Endothelial cell of hepatic sinusoid (primary cell): Measurements from ENCODE around the gene IRAK2.
"Not testable (repeated sequence)": the region's sequence is repeated elsewhere in the genome, so short reads cannot be mapped to it uniquely, and the experiment has no call there.

ENCODE experiments used
- in situ Hi-C: cut with HindIII; loops from 2 replicates; pipeline ENCODE4 v1.10.0; 2017; ENCODE audit warnings: low sequenced_read_pairs

The IRAK2 gene

GRCh38 chr3:10248184-10248983 lies 83.7 kb downstream of the IRAK2 start, which contains the start of gene TATDN2:
Gene TATDN2, plus strand, starts transcription at chr3:10248459. Its CDS starts 742 bp downstream, at chr3:10249201.
- in situ Hi-C loops, result loop anchor here (5.0 to 10.0 kb wide), 2 partner anchors 46 to 84 kb away; partner anchors contain the start of gene IRAK2

GRCh38 chr3:10248984-10249748 lies 84.4 kb downstream of the IRAK2 start:
- in situ Hi-C loops, result loop anchor here (5.0 to 10.0 kb wide), 2 partner anchors 47 to 84 kb away; partner anchors contain the start of gene IRAK2

DNA sequence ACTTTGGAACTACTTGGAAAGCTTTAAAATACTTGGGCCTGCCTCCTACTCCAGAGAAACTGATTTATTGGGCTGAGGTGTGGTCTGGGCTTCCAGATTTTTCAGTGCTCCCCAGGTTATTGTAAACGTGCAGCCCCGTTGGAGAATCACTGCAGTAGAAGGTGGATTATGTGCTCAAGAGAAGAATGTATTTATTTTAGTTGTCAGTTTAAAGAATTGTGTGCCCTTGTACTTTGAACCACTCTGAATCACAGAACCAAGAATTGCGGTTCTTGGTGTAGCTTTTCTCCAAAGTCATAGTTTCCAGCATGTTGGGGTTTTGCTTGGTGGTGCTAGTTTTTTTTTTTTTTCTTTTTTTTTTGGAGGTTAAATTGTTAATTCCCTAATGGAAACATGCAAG lies 85.1 kb downstream of the IRAK2 start:
- in situ Hi-C loops, result loop anchor here (5.0 to 10.0 kb wide), 2 partner anchors 48 to 85 kb away; partner anchors contain the start of gene IRAK2

GRCh38 chr3:10251006-10251405 lies 86.3 kb downstream of the IRAK2 start:
- in situ Hi-C loops, result no loop called here

DNA sequence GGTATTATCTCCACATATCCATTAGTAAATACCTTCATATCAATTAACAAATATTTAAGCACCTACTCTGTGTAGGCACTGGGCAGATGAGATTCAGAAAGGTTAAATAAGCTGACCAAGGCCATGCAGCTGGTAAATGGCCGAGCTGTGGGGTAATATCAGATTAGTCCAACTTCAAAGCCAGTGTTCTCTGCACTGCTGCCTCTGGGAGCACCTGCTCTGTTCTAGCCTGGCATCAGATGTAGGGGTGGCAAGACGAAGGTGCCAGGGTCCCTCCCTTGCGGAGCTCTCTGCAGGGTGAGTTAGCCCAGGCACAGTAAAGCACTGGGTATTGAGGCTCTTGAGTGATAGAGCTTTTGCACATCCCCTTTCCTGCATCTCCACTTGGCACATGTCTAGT lies 89.0 kb downstream of the IRAK2 start:
- in situ Hi-C loops, result no loop called here

DNA sequence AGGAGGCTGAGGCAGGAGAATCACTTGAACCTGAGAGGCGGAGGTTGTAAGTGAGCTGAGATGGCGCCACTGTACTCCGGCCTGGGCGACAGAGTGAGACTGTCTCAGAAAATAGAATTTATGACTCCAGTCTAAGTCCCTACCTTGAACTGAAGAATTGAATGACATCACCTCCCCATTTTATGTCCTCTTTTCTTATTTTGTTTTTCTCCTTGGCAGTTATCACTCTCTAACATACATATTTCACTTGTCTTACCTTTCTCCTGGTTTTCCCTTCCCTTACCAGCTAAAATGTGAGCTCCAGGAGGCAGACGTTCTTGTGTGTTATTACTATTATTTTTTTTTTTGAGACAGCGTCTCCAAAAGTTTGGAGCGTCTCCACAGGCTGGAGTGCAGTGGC lies 91.1 kb downstream of the IRAK2 start:
- in situ Hi-C loops, result no loop called here

DNA sequence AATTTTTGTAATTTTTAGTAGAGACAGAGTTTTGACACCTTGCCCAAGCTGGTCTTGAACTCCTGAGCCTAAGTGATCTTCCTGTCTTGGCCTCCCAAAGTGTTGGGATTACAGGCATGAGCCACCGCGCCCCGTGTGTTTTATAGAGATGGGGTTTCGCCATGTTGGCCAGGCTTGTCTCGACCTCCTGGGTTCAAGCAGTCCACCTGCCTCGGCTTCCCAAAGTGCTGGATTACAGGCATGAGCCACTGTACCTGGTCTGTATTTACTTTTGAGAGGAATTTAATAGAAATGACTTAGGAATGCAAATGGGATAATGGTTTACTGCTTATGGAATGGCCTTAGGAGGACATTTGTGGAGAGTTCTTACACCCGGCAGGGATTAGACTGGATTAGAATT lies 94.3 kb downstream of the IRAK2 start:
- in situ Hi-C loops, result no loop called here

DNA sequence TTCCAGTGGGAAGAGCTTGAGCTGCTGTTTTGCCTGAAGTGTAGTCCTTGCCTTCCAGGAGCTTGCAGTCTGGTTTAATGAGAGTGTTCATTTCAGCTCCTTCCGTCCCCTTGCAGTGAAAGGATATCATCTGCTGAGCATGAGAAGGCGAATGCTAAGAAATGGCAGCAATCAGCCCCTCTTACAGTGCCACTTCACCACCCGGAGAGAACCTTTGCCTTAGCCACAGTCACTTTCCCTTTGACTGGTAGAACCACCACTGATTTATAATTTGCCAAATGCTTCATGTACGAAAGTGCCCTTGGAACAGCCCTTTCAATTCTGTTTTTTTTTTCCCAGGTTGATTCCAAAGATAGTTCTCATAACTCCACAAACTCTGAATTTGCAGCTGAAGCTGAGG lies 95.1 kb downstream of the IRAK2 start:
- in situ Hi-C loops, result loop anchor here (5.0 kb wide), 1 partner anchor 287 kb away; no protein-coding TSS in a partner anchor

- in situ Hi-C loops, result loop anchor here (5.0 kb wide), 1 partner anchor 288 kb away; no protein-coding TSS in a partner anchor
Observed at GRCh38 chr3:10260211-10260701, 95.5 kb downstream of the IRAK2 start.

- in situ Hi-C loops, result loop anchor here (5.0 kb wide), 1 partner anchor 290 kb away; no protein-coding TSS in a partner anchor
Observed at GRCh38 chr3:10262027-10262426, 97.3 kb downstream of the IRAK2 start.

GRCh38 chr3:10263646-10264363 lies 99.1 kb downstream of the IRAK2 start:
- in situ Hi-C loops, result loop anchor here (5.0 kb wide), 1 partner anchor 292 kb away; no protein-coding TSS in a partner anchor

DNA sequence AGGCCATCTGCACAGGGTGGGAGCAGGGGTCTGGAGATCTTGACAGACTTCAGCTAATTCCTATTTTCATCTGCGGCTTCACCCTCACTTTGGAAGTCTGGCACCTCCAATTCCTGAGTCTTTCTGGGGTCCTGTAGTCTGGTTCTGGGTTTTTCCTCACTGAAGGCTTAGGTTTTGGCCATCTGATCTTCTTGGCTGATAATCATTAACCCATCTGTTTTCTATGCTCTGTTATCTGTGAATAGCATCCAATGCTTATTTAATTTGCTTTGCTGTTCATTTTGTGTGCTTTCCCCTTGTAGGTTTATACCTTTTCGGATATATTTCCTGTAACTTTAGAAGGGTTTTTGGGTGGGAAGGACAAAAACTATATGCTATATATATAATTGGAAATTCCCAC lies 101.1 kb downstream of the IRAK2 start:
- in situ Hi-C loops, result no loop called here

- in situ Hi-C loops, result not testable (repeated sequence)
Observed at GRCh38 chr3:10266936-10267335, 102.2 kb downstream of the IRAK2 start.

- in situ Hi-C loops, result no loop called here
Observed at GRCh38 chr3:10268116-10268515, 103.4 kb downstream of the IRAK2 start.

GRCh38 chr3:10268930-10269329 lies 104.2 kb downstream of the IRAK2 start:
- in situ Hi-C loops, result no loop called here

DNA sequence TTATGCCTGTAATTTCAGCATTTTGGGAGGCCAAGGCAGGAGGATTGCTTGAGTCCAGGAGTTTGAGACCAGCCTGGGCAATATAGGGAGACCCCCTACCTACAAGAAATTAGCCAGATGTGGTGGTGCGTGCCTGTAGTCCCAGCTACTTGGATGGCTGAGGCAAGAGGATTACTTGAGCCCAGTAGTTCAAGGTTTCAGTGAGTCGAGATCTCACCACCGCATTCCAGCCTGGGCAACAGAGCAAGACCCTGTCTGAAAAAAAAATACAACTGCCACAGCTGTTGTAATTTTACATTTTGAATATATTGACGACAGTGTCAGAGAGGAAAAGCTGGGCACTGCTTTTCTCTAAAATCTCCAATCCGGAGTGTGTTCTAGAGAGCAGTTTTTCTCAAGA lies 104.7 kb downstream of the IRAK2 start:
- in situ Hi-C loops, result no loop called here

DNA sequence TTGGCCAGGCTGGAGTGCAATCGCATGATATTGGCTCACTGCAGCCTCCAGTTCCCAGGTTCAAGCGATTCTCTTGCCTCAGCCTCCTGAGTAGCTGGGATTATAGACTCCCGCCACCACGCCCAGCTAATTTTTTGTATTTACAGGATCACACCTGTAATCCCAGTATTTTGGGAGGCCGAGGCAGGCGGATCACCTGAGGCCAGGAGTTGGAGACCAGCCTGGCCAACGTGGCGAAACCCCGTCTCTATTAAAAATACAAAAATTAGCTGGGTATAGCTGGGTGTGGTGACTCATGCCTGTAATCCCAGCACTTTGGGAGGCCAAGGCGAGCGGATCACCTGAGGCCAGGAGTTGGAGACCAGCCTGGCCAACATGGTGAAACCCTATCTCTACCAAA lies 107.8 kb downstream of the IRAK2 start:
- in situ Hi-C loops, result not testable (repeated sequence)

GRCh38 chr3:10272977-10273376 lies 108.3 kb downstream of the IRAK2 start:
- in situ Hi-C loops, result no loop called here

- in situ Hi-C loops, result no loop called here
Observed at GRCh38 chr3:10273702-10274305, 109.1 kb downstream of the IRAK2 start.

DNA sequence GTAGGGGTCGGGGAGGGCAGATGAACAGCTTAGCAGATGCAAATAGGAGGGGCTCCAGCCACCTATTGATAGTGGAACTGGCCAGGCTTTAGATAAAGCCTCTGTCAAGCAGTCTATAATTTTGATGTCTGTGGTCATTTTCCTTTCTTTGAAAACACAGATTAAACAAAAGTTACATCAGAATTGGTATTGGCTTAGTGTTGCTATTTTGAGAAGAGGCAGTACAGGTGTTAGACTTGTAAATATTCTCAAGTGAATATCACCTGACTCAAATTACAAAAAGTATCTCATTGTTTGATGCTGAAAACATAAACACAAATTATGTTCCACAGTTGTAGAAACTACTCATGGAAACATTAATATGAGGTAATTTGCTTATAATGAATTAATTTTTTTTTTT lies 109.9 kb downstream of the IRAK2 start:
- in situ Hi-C loops, result no loop called here
